ENCODE results near the gene DPP3. TPM values are rescaled to one million over a fixed set of nuclear protein-coding genes. Genes with fewer than 3 reads are reported as not detected.

Gene DPP3
- total and polyA plus RNA-seq, 2 of the 4 experiments (the other 2 are of a cell fraction) = 51.8 to 66.3 TPM

DNA sequence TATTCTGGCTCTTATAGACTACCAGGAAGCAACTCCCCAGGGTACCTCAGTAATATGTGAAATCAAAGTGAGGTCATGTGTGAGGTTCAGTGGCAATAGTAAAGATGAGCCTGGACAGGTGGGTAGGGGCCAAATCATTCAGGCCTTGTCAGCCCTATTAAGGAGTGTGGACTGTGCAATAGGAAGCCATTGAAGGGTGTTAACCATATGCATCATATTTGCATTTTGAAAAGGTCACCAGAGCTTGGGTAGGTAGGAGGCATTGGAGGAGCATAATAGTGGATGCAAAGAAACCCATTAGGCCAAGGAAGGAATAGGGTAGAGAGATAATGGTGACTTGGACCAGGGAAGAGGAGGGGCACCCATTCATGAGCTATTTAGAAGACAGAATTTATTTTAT lies 33.2 kb upstream of the DPP3 start:
- Histone ChIP-seq H3K4ac (ENCODE audit: low read depth, low read length) (no peak overlapping the region), H3K36me3 (ENCODE audit: control insufficient read depth, insufficient read depth, low read length) (no peaks in the 10 kb centered on the region), H3K14ac (replicated peaks; ENCODE audit: low read depth, low read length) (no peak overlapping the region), H4K8ac (ENCODE audit: low read depth in 2 of 2, low read length in 2 of 2) (no peak overlapping the region), H3K27me3 (ENCODE audit: control insufficient read depth, insufficient read depth, low read length) (peaks cover 35% of the 10 kb centered on the region), H2AFZ (replicated peaks; ENCODE audit: low read length, poor library complexity) (no peak overlapping the region), H3K9me3 (ENCODE audit: control insufficient read depth, insufficient read depth, low read length) (peaks cover 5% of the 10 kb centered on the region), H3K9me1 (ENCODE audit: insufficient read depth, low read length) (0 out of 2 replicates have a peak, but pooled peaks cover 2% of the 10 kb centered on the region), H3K4me2 (ENCODE audit: low read depth, low read length) (no peak overlapping the region), H4K5ac (ENCODE audit: low read depth, low read length) (no peak overlapping the region), H3K4me1 (ENCODE audit: control insufficient read depth, insufficient read depth, low read length) (peaks cover 6% of the 10 kb centered on the region), H2BK120ac (ENCODE audit: low read depth, low read length) (no peak overlapping the region), H2BK15ac (ENCODE audit: low read depth, low read length) (no peak overlapping the region), H2BK20ac (ENCODE audit: low read depth, low read length) (no peak overlapping the region), H2AK5ac (ENCODE audit: low read depth, low read length) (no peak overlapping the region), H2BK5ac (ENCODE audit: low read depth, low read length, poor library complexity, severe bottlenecking) (no peak overlapping the region), H3K23ac (ENCODE audit: low read depth, low read length) (no peak overlapping the region), H3K56ac (ENCODE audit: extremely low read depth, insufficient read depth, low read length) (no peak overlapping the region), H3K27ac (ENCODE audit: insufficient read depth, low read length) (no peak overlapping the region), H4K91ac (ENCODE audit: insufficient read depth, low read depth, low read length) (no peak overlapping the region), H3K79me1 (ENCODE audit: low read depth in 1 of 2, low read length in 2 of 2) (no peaks in the 10 kb centered on the region), H3K4me3 (ENCODE audit: insufficient read depth, low read depth, low read length) (no peak overlapping the region), H4K20me1 (ENCODE audit: insufficient read depth, low read length) (0 out of 2 replicates have a peak, but pooled peaks cover 2% of the 10 kb centered on the region), H3K9ac (ENCODE audit: low read depth, low read length) (no peak overlapping the region), H2AK9ac (replicated peaks; ENCODE audit: low read depth, low read length, poor library complexity) (no peak overlapping the region), H3K18ac (ENCODE audit: low read depth, low read length) (no peak overlapping the region)
- in situ Hi-C loops (cut with MboI; ENCODE audit: low sequenced_read_pairs) (no loop called here), dilution Hi-C loops (cut with HindIII; ENCODE audit: low sequenced_read_pairs, unreplicated experiment) (no loop called here), intact Hi-C loops (cut with micrococcal nuclease) (no loop called here)
- no peak for DNase-seq
- no peak for ATAC-seq (ENCODE audit: low read depth)
- no TSS peak for BruUV-seq (replicated peaks)
- TF ChIP-seq RCOR1 (IDR thresholded peaks at IDR 0.05; ENCODE audit: insufficient replicate concordance, low read length) (no peak), FOS (IDR thresholded peaks at IDR 0.05; ENCODE audit: low read depth, low read length) (no peak), BHLHE40 (IDR thresholded peaks at IDR 0.05; ENCODE audit: low read depth, low read length) (no peak), RAD21 (IDR thresholded peaks at IDR 0.05; ENCODE audit: low read length) (no peak), POLR2A (IDR thresholded peaks at IDR 0.05; ENCODE audit: low read depth, low read length) (no peak), MXI1 (IDR thresholded peaks at IDR 0.05; ENCODE audit: borderline replicate concordance, low read depth, low read length) (no peak), NFE2L2 (IDR thresholded peaks at IDR 0.05; ENCODE audit: low read depth, low read length) (no peak), MAZ (IDR thresholded peaks at IDR 0.05; ENCODE audit: borderline replicate concordance, low read depth, low read length) (no peak), MAFK (IDR thresholded peaks at IDR 0.05; ENCODE audit: low read depth, low read length) (no peak), SMC3 (IDR thresholded peaks at IDR 0.05; ENCODE audit: low read depth, low read length) (no peak), RFX5 (IDR thresholded peaks at IDR 0.05; ENCODE audit: low read depth, low read length) (no peak), CTCF (conservative IDR thresholded peaks at IDR 0.05; ENCODE audit: low read depth, low read length) (no peak), CEBPB (IDR thresholded peaks at IDR 0.05; ENCODE audit: low read depth, low read length) (no peak), CHD1 (IDR thresholded peaks at IDR 0.05; ENCODE audit: low read depth, low read length) (no peak)
- TF ChIP-seq, protein P1, sequence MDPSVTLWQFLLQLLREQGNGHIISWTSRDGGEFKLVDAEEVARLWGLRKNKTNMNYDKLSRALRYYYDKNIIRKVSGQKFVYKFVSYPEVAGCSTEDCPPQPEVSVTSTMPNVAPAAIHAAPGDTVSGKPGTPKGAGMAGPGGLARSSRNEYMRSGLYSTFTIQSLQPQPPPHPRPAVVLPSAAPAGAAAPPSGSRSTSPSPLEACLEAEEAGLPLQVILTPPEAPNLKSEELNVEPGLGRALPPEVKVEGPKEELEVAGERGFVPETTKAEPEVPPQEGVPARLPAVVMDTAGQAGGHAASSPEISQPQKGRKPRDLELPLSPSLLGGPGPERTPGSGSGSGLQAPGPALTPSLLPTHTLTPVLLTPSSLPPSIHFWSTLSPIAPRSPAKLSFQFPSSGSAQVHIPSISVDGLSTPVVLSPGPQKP (IDR thresholded peaks at IDR 0.05; ENCODE audit: borderline replicate concordance, low read depth, low read length) = no peak
- TF ChIP-seq, protein P2, sequence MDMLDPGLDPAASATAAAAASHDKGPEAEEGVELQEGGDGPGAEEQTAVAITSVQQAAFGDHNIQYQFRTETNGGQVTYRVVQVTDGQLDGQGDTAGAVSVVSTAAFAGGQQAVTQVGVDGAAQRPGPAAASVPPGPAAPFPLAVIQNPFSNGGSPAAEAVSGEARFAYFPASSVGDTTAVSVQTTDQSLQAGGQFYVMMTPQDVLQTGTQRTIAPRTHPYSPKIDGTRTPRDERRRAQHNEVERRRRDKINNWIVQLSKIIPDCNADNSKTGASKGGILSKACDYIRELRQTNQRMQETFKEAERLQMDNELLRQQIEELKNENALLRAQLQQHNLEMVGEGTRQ (IDR thresholded peaks at IDR 0.05; ENCODE audit: low read depth, low read length) = no peak
- ChIA-PET CTCF (no interaction called here), POLR2A (ENCODE audit: unreplicated experiment) (no interaction called here)

Measured in IMR-90 (cell line).